ENCODE data around the gene HSPG2.
"Not testable (repeated sequence)": the region's sequence is repeated elsewhere in the genome, so short reads cannot be mapped to it uniquely, and the experiment has no call there.

HSPG2 gene

GRCh38 chr1:21937034-21937371 is at the start of gene HSPG2:
HSPG2 (minus strand) TSS chr1:21937310; CDS start chr1:21937217, 93 bp downstream.
- no peak for DNase-seq (ENCODE audit: low read depth in 2 of 2)

- DNase-seq (ENCODE audit: low read depth in 2 of 2): not testable (repeated sequence)
Measured at GRCh38 chr1:21986386-21986785, 49.3 kb upstream of the HSPG2 start.

GRCh38 chr1:21985893-21986292 is 48.8 kb upstream of the HSPG2 start:
- not testable (repeated sequence) for DNase-seq (ENCODE audit: low read depth in 2 of 2)

- not testable (repeated sequence) for DNase-seq (ENCODE audit: low read depth in 2 of 2)
Measured at GRCh38 chr1:21983539-21983938, 46.4 kb upstream of the HSPG2 start.

GRCh38 chr1:21982122-21982521 is 45.0 kb upstream of the HSPG2 start:
- not testable (repeated sequence) for DNase-seq (ENCODE audit: low read depth in 2 of 2)

- not testable (repeated sequence) for DNase-seq (ENCODE audit: low read depth in 2 of 2)
Measured at GRCh38 chr1:21981253-21981652, 44.1 kb upstream of the HSPG2 start.

GRCh38 chr1:21980515-21981220 is 43.6 kb upstream of the HSPG2 start:
- DNase-seq (ENCODE audit: low read depth in 2 of 2): not testable (repeated sequence)

- DNase-seq (ENCODE audit: low read depth in 2 of 2): not testable (repeated sequence)
Measured at GRCh38 chr1:21978209-21978608, 41.1 kb upstream of the HSPG2 start.

- DNase-seq (ENCODE audit: low read depth in 2 of 2): not testable (repeated sequence)
Measured at GRCh38 chr1:21976703-21977239, 39.7 kb upstream of the HSPG2 start, which contains the start of gene CELA3B. CELA3B (plus strand) TSS chr1:21977022; CDS start chr1:21977040, 18 bp downstream.

- DNase-seq (ENCODE audit: low read depth in 2 of 2): not testable (repeated sequence)
Measured at GRCh38 chr1:21975296-21975695, 38.2 kb upstream of the HSPG2 start.

- DNase-seq (ENCODE audit: low read depth in 2 of 2): not testable (repeated sequence)
Measured at GRCh38 chr1:21974699-21975098, 37.6 kb upstream of the HSPG2 start.

- not testable (repeated sequence) for DNase-seq (ENCODE audit: low read depth in 2 of 2)
Measured at GRCh38 chr1:21973948-21974347, 36.8 kb upstream of the HSPG2 start.

- DNase-seq (ENCODE audit: low read depth in 2 of 2): not testable (repeated sequence)
Measured at GRCh38 chr1:21972973-21973441, 35.9 kb upstream of the HSPG2 start.

- not testable (repeated sequence) for DNase-seq (ENCODE audit: low read depth in 2 of 2)
Measured at GRCh38 chr1:21970523-21970922, 33.4 kb upstream of the HSPG2 start.

GRCh38 chr1:21969066-21969465 is 32.0 kb upstream of the HSPG2 start:
- not testable (repeated sequence) for DNase-seq (ENCODE audit: low read depth in 2 of 2)

- DNase-seq (ENCODE audit: low read depth in 2 of 2): not testable (repeated sequence)
Measured at GRCh38 chr1:21967216-21967615, 30.1 kb upstream of the HSPG2 start.

GRCh38 chr1:21966247-21967000 is 29.3 kb upstream of the HSPG2 start:
- DNase-seq (ENCODE audit: low read depth in 2 of 2): no peak

- DNase-seq (ENCODE audit: low read depth in 2 of 2): peak; percentile 58 to 72
Measured at GRCh38 chr1:21963477-21964217, 26.5 kb upstream of the HSPG2 start.

- DNase-seq (ENCODE audit: low read depth in 2 of 2): no peak
Measured at GRCh38 chr1:21961799-21962198, 24.7 kb upstream of the HSPG2 start.

GRCh38 chr1:21961337-21961736 is 24.2 kb upstream of the HSPG2 start:
- no peak for DNase-seq (ENCODE audit: low read depth in 2 of 2)

- DNase-seq (ENCODE audit: low read depth in 2 of 2): peak in 1 of 2 donors; percentile 5
Measured at GRCh38 chr1:21956720-21957552, 19.8 kb upstream of the HSPG2 start.
